MM.1S (cell line): Measurements from ENCODE around the gene FAM107B.
"Not testable (repeated sequence)": the region's sequence is repeated elsewhere in the genome, so short reads cannot be mapped to it uniquely, and the experiment has no call there.

Experiments
- DNase-seq: peaks from one replicate; pipeline ENCODE4 v3.0.0-alpha.2; 2015
- H2AFZ ChIP-seq: fragments of 300-600 bp; sonication (generic); 2 replicates; pipeline ENCODE4 v1.6.0; 2016; ENCODE audit warnings: antibody characterized with exemption, low read length
- H3F3A ChIP-seq: fragments of 300-600 bp; sonication (generic); 2 replicates; pipeline ENCODE4 v1.6.1; 2016; ENCODE audit warnings: mild to moderate bottlenecking, antibody characterized with exemption, low read length, moderate library complexity, mixed read lengths; ENCODE audit not compliant: insufficient read depth
- H3K27ac ChIP-seq: fragments of 300-600 bp; sonication (generic); 2 replicates; pipeline ENCODE4 v1.5.1; 2016; ENCODE audit warnings: mild to moderate bottlenecking, low read length
- H3K27me3 ChIP-seq: fragments of 300-600 bp; sonication (generic); replicated peaks from 2 replicates; pipeline ENCODE4 v1.6.0; 2016; ENCODE audit warnings: low read length; ENCODE audit not compliant: insufficient read depth
- H3K36me3 ChIP-seq: fragments of 300-600 bp; sonication (generic); replicated peaks from 2 replicates; pipeline ENCODE4 v1.6.1; 2016; ENCODE audit warnings: mild to moderate bottlenecking, low read length, mixed read lengths; ENCODE audit not compliant: insufficient read depth
- H3K4me1 ChIP-seq: fragments of 300-600 bp; sonication (generic); 2 replicates; pipeline ENCODE4 v1.6.1; 2016; ENCODE audit warnings: low read length, mixed read lengths
- H3K4me2 ChIP-seq: fragments of 300-600 bp; sonication (generic); 2 replicates; pipeline ENCODE4 v1.6.0; 2016; ENCODE audit warnings: low read depth, low read length
- H3K4me3 ChIP-seq: fragments of 300-600 bp; sonication (generic); 2 replicates; pipeline ENCODE4 v1.5.1; 2016; ENCODE audit warnings: low read length, mixed read lengths
- H3K79me2 ChIP-seq: fragments of 300-600 bp; sonication (generic); 2 replicates; pipeline ENCODE4 v1.6.1; 2016; ENCODE audit warnings: mixed run types, low read length, mixed read lengths
- H3K9ac ChIP-seq: fragments of 300-600 bp; sonication (generic); 2 replicates; pipeline ENCODE4 v1.6.1; 2016; ENCODE audit warnings: low read length, mixed read lengths
- H3K9me2 ChIP-seq: fragments of 300-600 bp; sonication (generic); replicated peaks from 2 replicates; pipeline ENCODE4 v1.6.1; 2016; ENCODE audit warnings: mild to moderate bottlenecking, low read length, mixed read lengths; ENCODE audit not compliant: insufficient read depth
- H3K9me3 ChIP-seq: fragments of 300-600 bp; sonication (generic); replicated peaks from 2 replicates; pipeline ENCODE4 v1.6.1; 2016; ENCODE audit warnings: mild to moderate bottlenecking, low read length, mixed read lengths; ENCODE audit not compliant: insufficient read depth
- H4K20me1 ChIP-seq: fragments of 300-600 bp; sonication (generic); 2 replicates; pipeline ENCODE4 v1.6.1; 2016; ENCODE audit warnings: mild to moderate bottlenecking, low read length, moderate library complexity, mixed read lengths; ENCODE audit not compliant: insufficient read depth
- EZH2 ChIP-seq: fragments of 300-600 bp; sonication (generic); optimal IDR thresholded peaks from 2 replicates; pipeline ENCODE3; 2017; ENCODE audit warnings: low read depth, mild to moderate bottlenecking, antibody characterized with exemption, low read length, mixed read lengths
- EZH2phosphoT487 ChIP-seq: fragments of 300-600 bp; sonication (generic); IDR thresholded peaks from 2 replicates; pipeline ENCODE4 v1.6.1; 2018; ENCODE audit warnings: antibody characterized with exemption, low read length
- TF ChIP-seq, protein P1 (sequence below): fragments of 300-600 bp; sonication (generic); IDR thresholded peaks from 2 replicates; pipeline ENCODE4 v1.5.1; 2016; ENCODE audit warnings: antibody characterized with exemption, low read length, mixed read lengths

Gene FAM107B

DNA sequence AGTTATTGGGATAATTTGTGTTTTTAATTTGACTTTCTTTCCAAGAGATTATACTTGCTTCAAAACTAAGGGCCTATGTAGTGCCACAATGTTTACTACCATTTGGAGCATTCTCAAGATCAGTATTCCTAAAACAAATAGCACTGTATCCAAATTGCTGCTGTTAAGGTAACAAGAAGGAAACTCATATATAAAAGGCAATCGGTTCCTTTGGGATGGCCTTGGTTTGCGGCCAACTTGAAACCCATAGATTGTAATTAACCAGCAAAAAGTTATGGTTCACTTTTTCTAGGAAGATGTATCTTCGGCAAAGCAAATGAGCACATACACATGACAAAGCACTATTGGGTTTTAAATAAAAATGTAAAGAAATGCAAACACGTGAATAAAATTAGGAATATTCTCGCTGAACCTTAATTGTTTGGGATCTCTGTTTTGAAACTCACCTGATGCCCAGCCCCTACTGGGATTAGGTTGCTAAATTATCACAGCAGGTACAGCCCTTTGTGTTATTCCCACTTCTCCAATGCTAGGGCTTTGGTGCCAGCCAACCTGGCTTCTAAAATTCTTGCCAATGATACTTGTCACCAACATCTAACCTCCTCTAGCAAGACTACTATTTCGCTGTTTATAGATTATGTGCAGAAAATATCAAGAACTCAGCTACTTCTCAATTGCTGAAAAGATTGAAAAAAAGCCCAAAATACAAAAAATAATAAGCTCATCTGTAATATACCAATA is 47.1 kb upstream of the FAM107B start:
- Histone ChIP-seq H3K27me3 (no peaks in the 10 kb centered on the region), H2AFZ (no peak overlapping the region), H3F3A (peaks cover 7% of the 10 kb centered on the region), H3K4me2 (no peak overlapping the region), H3K9me2 (no peaks in the 10 kb centered on the region), H3K4me1 (peaks cover 9% of the 10 kb centered on the region), H4K20me1 (no peaks in the 10 kb centered on the region), H3K9me3 (no peaks in the 10 kb centered on the region), H3K27ac (no peak overlapping the region), H3K9ac (no peak overlapping the region), H3K4me3 (no peak overlapping the region), H3K36me3 (no peaks in the 10 kb centered on the region), H3K79me2 (no peaks in the 10 kb centered on the region)
- DNase-seq = no peak
- TF ChIP-seq, protein P1, sequence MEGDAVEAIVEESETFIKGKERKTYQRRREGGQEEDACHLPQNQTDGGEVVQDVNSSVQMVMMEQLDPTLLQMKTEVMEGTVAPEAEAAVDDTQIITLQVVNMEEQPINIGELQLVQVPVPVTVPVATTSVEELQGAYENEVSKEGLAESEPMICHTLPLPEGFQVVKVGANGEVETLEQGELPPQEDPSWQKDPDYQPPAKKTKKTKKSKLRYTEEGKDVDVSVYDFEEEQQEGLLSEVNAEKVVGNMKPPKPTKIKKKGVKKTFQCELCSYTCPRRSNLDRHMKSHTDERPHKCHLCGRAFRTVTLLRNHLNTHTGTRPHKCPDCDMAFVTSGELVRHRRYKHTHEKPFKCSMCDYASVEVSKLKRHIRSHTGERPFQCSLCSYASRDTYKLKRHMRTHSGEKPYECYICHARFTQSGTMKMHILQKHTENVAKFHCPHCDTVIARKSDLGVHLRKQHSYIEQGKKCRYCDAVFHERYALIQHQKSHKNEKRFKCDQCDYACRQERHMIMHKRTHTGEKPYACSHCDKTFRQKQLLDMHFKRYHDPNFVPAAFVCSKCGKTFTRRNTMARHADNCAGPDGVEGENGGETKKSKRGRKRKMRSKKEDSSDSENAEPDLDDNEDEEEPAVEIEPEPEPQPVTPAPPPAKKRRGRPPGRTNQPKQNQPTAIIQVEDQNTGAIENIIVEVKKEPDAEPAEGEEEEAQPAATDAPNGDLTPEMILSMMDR = no peak
- no peak for TF ChIP-seq EZH2phosphoT487
- TF ChIP-seq EZH2 = no peak

DNA sequence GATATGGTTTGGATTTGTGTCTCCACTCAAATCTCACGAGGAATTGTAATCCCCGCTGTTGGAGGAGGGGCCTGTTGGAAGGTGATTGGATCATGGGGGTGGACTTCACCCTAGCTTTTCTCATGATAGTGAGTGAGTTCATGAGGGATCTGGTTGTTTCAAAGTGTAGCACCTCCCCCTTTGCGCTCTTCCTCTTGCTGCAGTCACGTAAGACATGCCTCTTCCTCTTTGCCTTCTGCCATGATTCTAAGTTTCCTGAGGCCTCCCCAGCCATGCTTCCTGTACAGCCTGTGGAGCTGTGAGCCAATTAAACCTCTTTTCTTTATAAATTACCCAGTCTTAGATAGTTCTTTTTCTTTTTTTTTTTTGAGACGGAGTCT is 46.1 kb upstream of the FAM107B start:
- no peaks in the 10 kb centered on the region for H3K79me2 ChIP-seq
- H3K4me1 ChIP-seq = peaks cover 4% of the 10 kb centered on the region; the same call in 1 of the 2 replicates
- no peak overlapping the region for H3K4me2 ChIP-seq
- no peak for DNase-seq
- no peaks in the 10 kb centered on the region for H3K27me3 ChIP-seq
- TF ChIP-seq EZH2phosphoT487 (no peak), EZH2 (no peak)
- TF ChIP-seq, protein P1 = no peak
- no peak overlapping the region for H3K9ac ChIP-seq
- H2AFZ ChIP-seq = no peak overlapping the region
- no peak overlapping the region for H3K4me3 ChIP-seq
- no peaks in the 10 kb centered on the region for H4K20me1 ChIP-seq
- no peaks in the 10 kb centered on the region for H3K9me2 ChIP-seq
- no peak overlapping the region for H3K27ac ChIP-seq
- no peaks in the 10 kb centered on the region for H3F3A ChIP-seq
- no peaks in the 10 kb centered on the region for H3K9me3 ChIP-seq
- H3K36me3 ChIP-seq = no peaks in the 10 kb centered on the region

DNA sequence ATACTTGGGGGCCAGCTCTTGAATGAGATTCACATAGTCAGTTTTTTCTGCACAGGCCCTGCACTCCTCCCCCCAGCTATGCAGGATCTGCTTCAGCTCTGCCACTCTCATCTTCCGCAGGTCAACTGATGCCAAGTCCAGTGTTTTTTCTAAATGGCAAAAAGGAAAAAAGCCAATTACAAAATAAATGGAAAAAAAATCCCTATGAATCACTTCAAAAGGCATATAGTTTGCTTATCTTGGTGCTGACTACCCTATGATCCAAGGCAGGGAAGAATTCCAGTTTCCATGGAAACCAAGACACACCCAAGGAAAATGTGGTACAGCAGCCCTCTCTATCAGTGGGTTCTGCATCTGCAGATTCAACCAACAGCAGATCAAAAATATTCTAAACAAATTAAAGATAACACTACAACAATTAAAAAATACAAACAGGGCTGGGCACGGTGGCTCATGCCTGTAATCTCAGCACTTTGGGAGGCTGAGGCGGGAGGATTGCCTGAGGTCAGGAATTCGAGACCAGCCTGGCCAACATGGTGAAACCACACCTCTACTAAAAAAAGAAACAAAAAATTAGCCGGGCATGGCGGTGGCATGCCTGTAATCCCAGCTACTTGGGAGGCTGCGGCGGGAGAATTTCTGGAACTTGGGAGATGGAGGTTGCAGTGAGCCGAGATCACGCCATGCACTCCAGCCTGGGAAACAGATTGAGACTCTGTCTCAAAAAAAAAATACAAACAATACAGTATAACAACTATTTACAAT is 45.5 kb upstream of the FAM107B start:
- Histone ChIP-seq H3K4me2 (no peak overlapping the region), H3K9me2 (no peaks in the 10 kb centered on the region), H3K4me3 (no peak overlapping the region), H3K4me1 (no peaks in the 10 kb centered on the region; the same call in 1 of the 2 replicates), H2AFZ (no peak overlapping the region), H3K9me3 (no peaks in the 10 kb centered on the region), H3K79me2 (no peaks in the 10 kb centered on the region), H3K27me3 (no peaks in the 10 kb centered on the region), H3K9ac (no peak overlapping the region), H3K36me3 (no peaks in the 10 kb centered on the region), H4K20me1 (no peaks in the 10 kb centered on the region), H3F3A (no peaks in the 10 kb centered on the region), H3K27ac (no peak overlapping the region)
- no peak for DNase-seq
- TF ChIP-seq EZH2 (no peak), EZH2phosphoT487 (no peak)
- TF ChIP-seq, protein P1 = no peak

DNA sequence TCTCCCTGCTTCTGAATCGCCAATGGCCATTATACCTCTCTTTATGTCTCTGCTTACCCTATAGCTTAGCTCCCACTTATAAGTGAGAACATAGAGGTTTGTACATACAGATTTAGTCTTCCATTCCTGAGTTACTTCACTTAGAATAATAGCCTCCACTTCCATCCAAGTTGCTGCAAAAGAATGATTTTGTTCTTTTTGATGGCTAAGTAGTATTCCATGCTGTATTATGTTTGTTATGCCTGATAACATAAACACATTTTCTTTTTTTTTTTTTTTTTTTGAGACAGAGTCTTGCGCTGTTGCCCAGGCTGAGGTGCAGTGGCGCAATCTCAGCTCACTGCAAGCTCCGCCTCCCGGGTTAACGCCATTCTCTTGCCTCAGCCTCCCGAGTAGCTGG is 42.0 kb upstream of the FAM107B start:
- H3K4me3 ChIP-seq, DNase-seq, H3K36me3 ChIP-seq, H3K9me3 ChIP-seq, H3K9me2 ChIP-seq, H3K4me2 ChIP-seq, H3K27ac ChIP-seq, H3K4me1 ChIP-seq, H3F3A ChIP-seq, H4K20me1 ChIP-seq, H3K9ac ChIP-seq, H3K27me3 ChIP-seq, H2AFZ ChIP-seq, H3K79me2 ChIP-seq: not testable (repeated sequence)
